Fibroblast of lung (primary cell): ENCODE measurements around the gene ATP6AP2. TPM values are rescaled to one million over a fixed set of nuclear protein-coding genes. Genes with fewer than 3 reads are reported as not detected.
"Not testable (repeated sequence)": the region's sequence is repeated elsewhere in the genome, so short reads cannot be mapped to it uniquely, and the experiment has no call there.

Experiments
- DNase-seq, 2 donors: peaks; one replicate each; pipeline versions ENCODE4 v3.0.0 to v3.0.0-alpha.2; 2010; ENCODE audit warnings: low read depth in 2 of 2
- H2AFZ ChIP-seq: 2 replicates; pipeline ENCODE4 v1.5.1; 2012; ENCODE audit warnings: low read length, control low read depth, inconsistent platforms
- H3K27ac ChIP-seq: 2 replicates; pipeline ENCODE4 v1.5.1; 2011; ENCODE audit warnings: low read length, control low read depth; ENCODE audit not compliant: insufficient read depth
- H3K27me3 ChIP-seq: 2 replicates; pipeline ENCODE4 v1.5.1; 2011; ENCODE audit warnings: mild to moderate bottlenecking, low read length; ENCODE audit not compliant: control insufficient read depth, insufficient read depth
- H3K36me3 ChIP-seq: 2 replicates; pipeline ENCODE4 v1.5.1; 2011; ENCODE audit warnings: low read length; ENCODE audit not compliant: control insufficient read depth, insufficient read depth
- H3K4me1 ChIP-seq: 2 replicates; pipeline ENCODE4 v1.5.1; 2011; ENCODE audit warnings: low read length; ENCODE audit not compliant: control insufficient read depth, insufficient read depth; ENCODE audit errors: extremely low read depth
- H3K4me2 ChIP-seq: 2 replicates; pipeline ENCODE4 v1.5.1; 2011; ENCODE audit warnings: low read length, control low read depth; ENCODE audit not compliant: insufficient read depth; ENCODE audit errors: extremely low read depth
- H3K4me3 ChIP-seq, 4 experiments: fragments of 200-600 bp in 1 of 4; sonication (generic) in 1 of 4; replicated peaks in 1 of 4; 2 replicates each; pipeline ENCODE4 v1.5.1; 2011 to 2016; ENCODE audit warnings: low read length in 4 of 4, low read depth in 3 of 4, mild to moderate bottlenecking in 3 of 4, control low read depth in 2 of 4, inconsistent platforms in 1 of 4, mixed read lengths in 1 of 4; ENCODE audit not compliant: insufficient read depth in 1 of 4; ENCODE audit errors: control extremely low read depth in 1 of 4
- H3K79me2 ChIP-seq: 2 replicates; pipeline ENCODE4 v1.5.1; 2012; ENCODE audit warnings: mild to moderate bottlenecking, low read length, inconsistent platforms; ENCODE audit not compliant: control insufficient read depth, insufficient read depth
- H3K9ac ChIP-seq: 2 replicates; pipeline ENCODE4 v1.5.1; 2011; ENCODE audit warnings: mild to moderate bottlenecking, low read length, control low read depth; ENCODE audit not compliant: insufficient read depth
- H3K9me3 ChIP-seq: 2 replicates; pipeline ENCODE4 v1.5.1; 2012; ENCODE audit warnings: low read depth, low read length; ENCODE audit not compliant: control insufficient read depth, insufficient read depth
- H4K20me1 ChIP-seq: 2 replicates; pipeline ENCODE4 v1.5.1; 2011; ENCODE audit warnings: low read length; ENCODE audit not compliant: control insufficient read depth, insufficient read depth; ENCODE audit errors: extremely low read depth
- CTCF ChIP-seq, 2 donors: IDR thresholded peaks in 1 of 2; conservative IDR thresholded peaks in 1 of 2; 1 replicate in 1 of 2; 2 replicates in 1 of 2; pipeline ENCODE4 v1.5.1; 2011 to 2012; ENCODE audit warnings: low read length in 2 of 2, control low read depth in 1 of 2, inconsistent platforms in 1 of 2, low read depth in 1 of 2, mild to moderate bottlenecking in 1 of 2
- EZH2 ChIP-seq: IDR thresholded peaks from 2 replicates; pipeline ENCODE4 v1.5.1; 2012; ENCODE audit warnings: low read length, control low read depth, mild to moderate bottlenecking; ENCODE audit errors: missing control alignments
- polyA plus RNA-seq, 2 donors: library from polyadenylated mRNA; depleted of rRNA in 1 of 2; stranded (reverse) in 1 of 2; unstranded in 1 of 2; fragments of >200 nt; gene quantifications; 2 replicates each; pipeline ENCODE4 v1.2.1, GENCODE V29; 2011 to 2012; ENCODE audit warnings: missing spikeins in 1 of 2
- total RNA-seq: library from RNA; depleted of rRNA; stranded (reverse); fragments of >200 nt; gene quantifications from 2 replicates; pipeline ENCODE4 v1.2.1, GENCODE V29; 2014

ATP6AP2 gene
- total and polyA plus RNA-seq, 2 donors (not counting 1 experiment from before 2014, with no cell fraction given): 164 to 510 TPM

DNA sequence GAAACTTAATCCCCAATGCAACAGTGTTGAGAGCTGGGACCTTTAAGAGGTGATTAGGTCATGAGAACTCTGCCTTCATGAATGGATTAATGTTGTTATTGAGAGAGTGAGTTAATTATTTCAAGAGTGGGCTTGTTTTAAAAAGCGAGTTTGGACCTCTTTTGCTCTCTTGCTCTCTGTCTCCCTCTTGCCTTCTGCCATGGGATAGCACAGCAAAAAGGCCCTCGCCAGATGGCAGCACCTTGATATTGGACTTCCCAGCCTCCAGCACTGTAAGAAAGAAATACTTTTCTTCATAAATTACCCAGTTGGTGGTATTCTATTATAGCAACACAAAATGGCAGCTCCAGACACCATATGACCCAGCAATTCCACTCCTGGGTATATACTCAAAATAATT, 7.0 kb upstream of the ATP6AP2 start:
- H3K27me3 ChIP-seq: no peaks in the 10 kb centered on the region
- H3K79me2 ChIP-seq: no peaks in the 10 kb centered on the region
- no peak overlapping the region for H3K9ac ChIP-seq
- no peaks in the 10 kb centered on the region for H3K4me1 ChIP-seq
- peak; percentile 41 to 66 for TF ChIP-seq CTCF (conservative IDR thresholded peaks at IDR 0.05 in 1 of 2, IDR thresholded peaks at IDR 0.05 in 1 of 2; ENCODE audit: low read depth in 1 of 2, low read length in 2 of 2)
- no peak for TF ChIP-seq EZH2
- no peak overlapping the region for H3K4me2 ChIP-seq
- H3K9me3 ChIP-seq: no peaks in the 10 kb centered on the region
- H2AFZ ChIP-seq: no peak overlapping the region
- peak in 1 of 2 donors; percentile 7 for DNase-seq
- H3K36me3 ChIP-seq: no peaks in the 10 kb centered on the region
- H3K27ac ChIP-seq: no peak overlapping the region
- H3K4me3 ChIP-seq: no peak overlapping the region
- no peaks in the 10 kb centered on the region for H4K20me1 ChIP-seq

DNA sequence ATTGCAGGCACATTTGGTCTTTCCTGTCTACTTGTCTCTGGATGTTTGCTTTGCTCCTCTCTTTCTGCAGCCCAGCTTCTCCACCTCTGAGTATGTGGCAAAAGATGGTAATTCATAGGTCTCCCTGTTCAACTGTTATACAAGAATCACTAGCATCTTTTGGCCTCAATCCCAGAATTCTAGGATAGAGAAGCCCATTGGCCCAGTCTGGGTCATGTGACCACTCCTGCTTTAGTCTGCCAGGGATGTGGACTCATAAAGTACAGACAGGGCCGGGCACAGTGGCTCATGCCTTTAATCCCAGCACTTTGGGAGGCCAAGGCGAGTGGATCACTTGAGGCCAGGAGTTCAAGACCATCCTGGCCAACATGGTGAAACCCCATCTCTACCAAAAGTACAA, 5.4 kb upstream of the ATP6AP2 start:
- H3K4me3 ChIP-seq, H4K20me1 ChIP-seq, H3K4me2 ChIP-seq, H3K79me2 ChIP-seq, H3K9ac ChIP-seq, H3K27ac ChIP-seq, H3K9me3 ChIP-seq, H3K27me3 ChIP-seq, H2AFZ ChIP-seq, H3K4me1 ChIP-seq, H3K36me3 ChIP-seq: not testable (repeated sequence)
- DNase-seq: peak; percentile 38 to 42

DNA sequence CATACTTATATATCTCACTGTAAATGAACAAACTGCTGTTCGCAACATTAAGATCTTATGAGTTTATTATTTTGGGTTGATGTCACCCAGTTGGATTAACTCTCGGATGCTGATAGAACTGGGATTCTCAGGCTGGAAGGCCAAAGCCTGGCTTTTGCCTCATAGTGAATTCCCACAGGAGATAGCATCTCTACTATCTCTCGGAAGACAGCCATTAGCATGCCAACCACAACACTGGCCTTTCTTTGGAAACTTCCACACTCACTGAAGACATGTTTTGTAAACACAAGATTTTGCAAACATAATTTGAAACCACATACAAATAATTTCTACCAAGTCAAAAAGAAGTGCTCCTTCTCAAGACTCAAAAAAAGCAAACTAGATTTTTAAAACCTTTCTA, 4.5 kb upstream of the ATP6AP2 start:
- no peaks in the 10 kb centered on the region for H3K36me3 ChIP-seq
- H3K4me3 ChIP-seq: no peak overlapping the region
- H3K9me3 ChIP-seq: no peaks in the 10 kb centered on the region
- H4K20me1 ChIP-seq: no peaks in the 10 kb centered on the region
- no peak overlapping the region for H3K4me2 ChIP-seq
- no peaks in the 10 kb centered on the region for H3K4me1 ChIP-seq
- no peak overlapping the region for H3K27ac ChIP-seq
- DNase-seq: no peak
- no peaks in the 10 kb centered on the region for H3K27me3 ChIP-seq
- TF ChIP-seq CTCF (conservative IDR thresholded peaks at IDR 0.05 in 1 of 2, IDR thresholded peaks at IDR 0.05 in 1 of 2; ENCODE audit: low read depth in 1 of 2, low read length in 2 of 2): no peak
- TF ChIP-seq EZH2: no peak
- H3K9ac ChIP-seq: no peak overlapping the region
- peaks cover 1% of the 10 kb centered on the region for H3K79me2 ChIP-seq
- no peak overlapping the region for H2AFZ ChIP-seq
